GM18873 (cell line): Measurements from ENCODE around the gene CROCC2.

Experiments
- ATAC-seq: cut with Tn5 transposase; IDR thresholded peaks from one replicate; pipeline ENCODE4 v1.9.1; 2021; ENCODE audit warnings: mild to moderate bottlenecking, moderate library complexity, moderate number of reproducible peaks; ENCODE audit not compliant: unreplicated experiment, low FRiP score

The CROCC2 gene

DNA sequence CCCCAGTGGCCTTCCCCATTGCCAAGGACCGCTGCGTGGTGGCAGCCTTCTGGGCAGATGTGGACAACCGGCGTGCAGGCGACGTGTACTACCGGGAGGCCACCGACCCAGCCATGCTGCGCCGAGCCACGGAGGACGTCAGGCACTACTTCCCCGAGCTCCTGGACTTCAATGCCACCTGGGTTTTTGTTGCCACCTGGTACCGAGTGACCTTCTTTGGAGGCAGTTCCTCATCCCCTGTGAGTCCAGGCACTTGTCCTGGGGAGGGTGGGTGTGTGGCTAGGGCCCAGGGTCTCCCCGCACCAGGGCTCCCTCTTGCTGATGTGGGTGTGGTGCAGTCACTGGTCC, 124.2 kb downstream of the CROCC2 start:
- ATAC-seq = no peak

- no peak for ATAC-seq
These were observed 124.7 kb downstream of the CROCC2 start for GRCh38 chr2:241030883-241031282.

DNA sequence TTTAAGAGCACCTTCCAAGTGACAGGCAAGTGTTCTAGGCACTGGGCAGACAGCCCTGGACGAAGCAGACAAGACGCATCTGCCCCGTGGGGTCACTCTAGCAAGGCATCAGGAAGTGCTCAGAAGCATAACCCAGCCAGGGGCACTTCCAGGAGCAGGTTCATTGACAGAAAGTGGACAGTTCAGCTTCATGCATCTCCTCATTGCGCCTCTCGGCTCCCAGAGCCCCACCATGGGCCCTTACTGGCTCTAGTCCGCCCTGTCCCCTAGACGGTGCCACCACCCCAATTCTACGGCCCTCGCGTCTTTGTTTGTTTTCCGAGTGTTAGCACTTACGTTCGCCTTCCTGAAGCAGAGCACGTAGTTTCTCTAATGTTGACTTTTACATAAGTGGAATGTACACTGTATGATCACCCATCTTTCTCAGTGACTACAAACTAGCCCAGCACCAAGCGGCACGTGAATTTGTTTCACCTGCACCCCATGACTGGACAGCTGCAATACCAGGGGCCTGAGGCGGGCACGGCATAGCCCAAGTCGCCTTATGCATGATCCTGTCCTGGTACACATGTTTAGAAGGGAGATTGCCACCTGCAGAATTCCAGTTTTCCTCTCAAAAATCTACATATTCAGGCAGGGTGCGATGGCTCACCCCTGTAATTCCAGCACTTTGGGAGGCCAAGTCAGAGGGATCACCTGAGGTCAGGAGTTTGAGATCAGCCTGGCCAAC, 125.5 kb downstream of the CROCC2 start:
- no peak for ATAC-seq

DNA sequence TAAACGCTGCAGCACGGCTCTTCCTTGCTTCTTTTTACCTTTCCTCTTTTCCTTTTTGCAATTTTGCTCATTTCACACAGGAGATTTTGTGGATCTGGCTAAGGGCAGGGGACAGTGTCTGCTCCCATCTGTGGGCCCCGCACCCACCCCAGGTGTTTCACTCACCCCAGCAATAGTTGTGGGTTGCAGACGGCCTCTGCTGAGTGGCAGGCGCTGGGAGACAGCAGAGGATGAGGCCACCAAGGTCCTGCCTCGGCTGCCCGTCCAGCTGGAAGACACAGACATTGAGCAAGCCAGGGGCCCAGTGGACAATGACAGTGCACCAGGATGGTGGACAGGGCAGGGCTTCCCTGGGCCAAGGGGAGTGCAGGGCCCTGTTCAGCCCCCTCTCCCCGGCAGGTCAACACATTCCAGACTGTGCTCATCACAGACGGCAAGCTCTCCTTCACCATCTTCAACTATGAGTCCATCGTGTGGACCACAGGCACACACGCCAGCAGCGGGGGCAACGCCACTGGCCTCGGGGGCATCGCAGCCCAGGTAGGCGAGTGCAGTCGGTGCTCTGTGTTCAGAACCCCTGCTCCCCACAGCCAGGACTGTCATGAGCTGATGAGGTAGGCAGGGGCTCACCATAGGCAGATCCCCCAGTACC, 127.3 kb downstream of the CROCC2 start:
- no peak for ATAC-seq

GRCh38 chr2:241033994-241034393, 127.9 kb downstream of the CROCC2 start:
- ATAC-seq = no peak

GRCh38 chr2:241034490-241035141, 128.5 kb downstream of the CROCC2 start:
- ATAC-seq = no peak

- no peak for ATAC-seq
These were observed 129.1 kb downstream of the CROCC2 start for GRCh38 chr2:241035142-241035817.

DNA sequence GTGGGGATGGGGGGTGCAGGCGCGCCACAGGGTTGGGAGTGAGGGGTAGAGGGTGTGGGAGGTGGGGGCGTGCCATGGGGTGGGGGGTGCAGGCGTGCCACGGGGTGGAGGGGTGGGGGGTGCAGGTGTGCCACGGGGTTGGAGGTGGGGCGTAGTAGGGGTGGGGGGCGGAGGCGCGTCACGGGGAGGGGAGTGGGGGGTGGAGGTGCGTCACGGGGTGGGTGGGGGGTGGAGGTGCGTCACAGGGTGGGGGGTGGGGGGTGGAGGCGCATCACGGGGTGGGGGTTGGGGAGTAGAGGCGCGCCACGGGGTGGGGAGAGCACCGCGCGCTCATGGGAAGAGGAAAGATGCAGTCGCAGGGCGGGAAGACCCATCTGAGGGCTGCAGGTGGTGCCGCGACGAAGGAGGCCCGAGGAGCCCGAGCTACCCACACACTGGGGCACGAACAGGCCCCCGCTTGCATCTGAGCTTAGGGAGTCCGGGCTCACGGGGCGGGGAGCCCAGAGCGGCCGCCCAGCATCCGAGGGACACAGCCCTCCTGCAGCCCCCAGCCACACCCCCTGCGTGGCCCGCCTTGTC, 129.8 kb downstream of the CROCC2 start:
- ATAC-seq = peak; percentile 10

GRCh38 chr2:241036397-241036963, 130.3 kb downstream of the CROCC2 start:
- peak; percentile 50 for ATAC-seq

- ATAC-seq = peak; percentile 39
These were observed 130.9 kb downstream of the CROCC2 start for GRCh38 chr2:241036964-241037421.

DNA sequence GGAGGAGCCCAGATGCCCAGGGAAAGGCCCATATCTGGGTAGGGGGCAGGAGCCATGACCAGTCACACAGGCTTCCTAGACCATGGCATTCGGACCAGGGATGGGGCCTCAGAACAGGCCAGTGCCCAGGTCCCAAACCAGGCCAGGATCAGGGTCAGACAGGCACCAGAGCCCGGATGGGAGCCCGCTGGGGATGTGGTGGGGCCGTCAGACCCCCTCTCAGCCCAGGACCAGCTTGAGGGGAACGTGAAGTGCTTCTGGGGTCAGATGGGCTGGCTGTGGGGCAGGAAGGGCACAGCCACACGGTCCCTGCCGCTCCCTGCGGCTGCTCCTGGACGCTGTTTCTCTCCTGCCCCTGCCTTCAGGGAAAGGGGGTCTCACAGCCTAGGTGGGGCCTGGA, 131.4 kb downstream of the CROCC2 start:
- ATAC-seq = no peak

DNA sequence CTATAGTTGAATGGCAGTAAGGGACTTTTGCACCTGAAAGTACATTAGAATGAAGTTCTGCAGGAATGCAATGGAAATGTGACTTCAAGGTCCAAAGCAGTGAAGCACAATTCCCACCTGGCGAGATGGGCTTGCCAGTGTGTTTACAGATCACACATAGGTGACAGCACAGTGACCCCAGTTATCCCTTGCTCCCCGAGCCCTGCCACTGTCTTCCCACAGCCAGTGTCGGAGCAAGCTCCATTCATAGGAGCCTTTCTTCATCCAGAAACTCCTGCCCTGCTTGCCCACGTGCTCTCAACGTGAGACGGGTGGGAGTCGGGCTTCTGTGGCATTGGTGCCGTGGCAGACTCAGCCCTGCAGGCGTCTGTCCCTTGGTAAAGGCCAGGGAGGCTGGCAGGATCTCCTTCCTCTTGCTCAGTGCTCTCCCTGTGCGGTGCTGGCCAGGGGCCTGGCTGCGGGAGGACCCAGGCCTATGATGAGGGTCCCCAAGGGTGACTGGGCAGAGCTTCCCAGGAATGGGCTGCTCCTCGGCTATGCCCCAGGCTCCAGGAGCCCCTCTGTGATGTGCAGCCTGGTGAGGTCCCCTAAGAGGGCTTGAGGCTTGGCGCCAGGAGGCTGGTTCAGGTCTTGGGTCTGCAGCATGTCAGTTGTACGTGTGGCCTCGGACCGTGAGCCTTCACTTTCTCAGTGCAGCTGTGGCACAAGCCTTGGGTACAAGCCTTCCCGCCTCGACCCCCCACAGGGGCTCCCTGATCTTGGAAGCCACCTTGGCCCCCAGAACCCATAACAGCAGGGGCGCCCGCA, 132.4 kb downstream of the CROCC2 start:
- no peak for ATAC-seq

GRCh38 chr2:241039416-241039815, 133.3 kb downstream of the CROCC2 start:
- no peak for ATAC-seq

DNA sequence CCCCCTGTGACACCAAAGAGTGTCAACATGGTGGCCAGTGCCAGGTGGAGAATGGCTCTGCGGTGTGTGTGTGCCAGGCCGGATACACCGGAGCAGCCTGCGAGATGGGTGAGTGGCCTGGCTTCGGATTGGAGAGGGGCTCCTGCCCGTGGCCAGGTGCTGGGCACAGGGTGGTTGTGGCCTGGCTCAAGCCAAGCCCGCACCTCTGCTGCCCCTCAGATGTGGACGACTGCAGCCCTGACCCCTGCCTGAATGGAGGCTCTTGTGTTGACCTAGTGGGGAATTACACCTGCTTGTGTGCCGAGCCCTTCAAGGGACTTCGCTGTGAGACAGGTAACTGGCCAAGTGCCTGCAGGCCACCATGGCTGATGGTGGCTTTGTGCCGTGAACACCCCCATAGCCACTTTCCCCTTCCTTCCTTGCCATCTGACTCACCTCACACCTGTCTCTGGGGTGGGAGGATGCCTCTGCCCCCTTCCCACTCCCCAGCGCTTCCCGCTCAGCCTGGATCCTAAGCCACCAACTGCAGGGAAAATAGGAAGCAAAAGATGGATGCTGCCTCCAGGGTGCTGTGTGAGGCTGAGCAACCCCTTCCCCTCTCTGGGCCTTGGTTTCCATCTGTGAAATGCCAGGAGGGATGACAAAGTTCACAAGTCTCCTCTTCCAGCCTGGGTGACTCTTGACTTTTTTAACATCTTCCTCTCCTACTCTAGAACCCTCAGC, 134.1 kb downstream of the CROCC2 start:
- ATAC-seq = no peak

DNA sequence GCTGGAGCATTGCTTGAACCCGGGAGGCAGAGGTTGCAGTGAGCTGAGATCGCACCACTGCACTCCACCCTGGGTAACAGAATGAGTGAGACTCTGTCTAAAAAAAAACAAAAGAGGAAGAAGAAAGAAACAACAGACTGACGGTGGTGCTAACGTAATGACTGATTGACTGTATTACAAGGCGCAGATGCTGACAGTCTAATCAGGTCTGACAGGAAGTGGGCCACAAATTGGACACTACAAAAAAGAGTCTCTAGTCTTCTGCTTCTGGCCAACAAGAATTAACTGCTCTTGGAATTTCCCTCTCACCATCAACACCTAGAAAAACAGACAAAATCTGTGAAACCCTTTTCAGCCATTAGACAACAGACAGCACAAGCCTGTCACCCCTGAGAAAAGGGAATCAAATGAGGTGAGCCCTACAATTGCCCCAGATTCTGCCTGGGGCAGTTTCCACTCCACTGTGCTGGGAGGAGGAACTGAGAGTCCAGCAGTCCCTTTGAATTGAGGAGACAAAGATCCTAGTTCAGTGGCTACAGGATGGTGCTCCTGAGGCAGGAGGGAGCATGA, 135.5 kb downstream of the CROCC2 start:
- ATAC-seq = peak; percentile 44
